NCI-H2107 treated with DMSO at 0.1 percent for 48 hours (cell line): ENCODE measurements around the gene CST3.
A peak's percentile ranks its signal among the peaks of the same experiment; 100 is the strongest.
"Not testable (repeated sequence)": the region's sequence is repeated elsewhere in the genome, so short reads cannot be mapped to it uniquely, and the experiment has no call there.

Experiments
- DNase-seq: peaks from one replicate; lab custom pipeline; 2025; ENCODE audit not compliant: unreplicated experiment; lab: John Stamatoyannopoulos, UW

CST3 gene

GRCh38 chr20:23629542-23630391 is 8.0 kb downstream of the CST3 start:
- DNase-seq = no peak

- DNase-seq = no peak
Observed at GRCh38 chr20:23629017-23629541, 8.7 kb downstream of the CST3 start.

GRCh38 chr20:23628402-23629016 is 9.2 kb downstream of the CST3 start:
- DNase-seq = no peak

GRCh38 chr20:23627501-23627900 is 10.3 kb downstream of the CST3 start:
- DNase-seq = no peak

- DNase-seq = no peak
Observed at GRCh38 chr20:23626040-23626620, 11.6 kb downstream of the CST3 start.

- DNase-seq = no peak
Observed at GRCh38 chr20:23625236-23625964, 12.4 kb downstream of the CST3 start.

GRCh38 chr20:23624324-23624691 is 13.4 kb downstream of the CST3 start:
- no peak for DNase-seq

- no peak for DNase-seq
Observed at GRCh38 chr20:23623666-23624323, 14.0 kb downstream of the CST3 start.

GRCh38 chr20:23622839-23623343 is 14.9 kb downstream of the CST3 start:
- DNase-seq = no peak

GRCh38 chr20:23622401-23622800 is 15.4 kb downstream of the CST3 start:
- DNase-seq = not testable (repeated sequence)

GRCh38 chr20:23620670-23621386 is 16.9 kb downstream of the CST3 start:
- not testable (repeated sequence) for DNase-seq

GRCh38 chr20:23614163-23614562 is 23.6 kb downstream of the CST3 start:
- no peak for DNase-seq

GRCh38 chr20:23613676-23614075 is 24.1 kb downstream of the CST3 start:
- no peak for DNase-seq

- no peak for DNase-seq
Observed at GRCh38 chr20:23612396-23612795, 25.4 kb downstream of the CST3 start.

GRCh38 chr20:23609486-23610109 is 28.2 kb downstream of the CST3 start:
- DNase-seq = no peak

GRCh38 chr20:23608251-23608846 is 29.4 kb downstream of the CST3 start:
- no peak for DNase-seq

GRCh38 chr20:23607497-23608245 is 30.1 kb downstream of the CST3 start:
- DNase-seq = no peak

- peak; percentile 13 for DNase-seq
Observed at GRCh38 chr20:23606652-23607049, 31.1 kb downstream of the CST3 start.
